Measurements from ENCODE around the gene SLC25A18. TPM values are rescaled to one million over a fixed set of nuclear protein-coding genes. Genes with fewer than 3 reads are reported as not detected.

SLC25A18 gene
- total and polyA plus RNA-seq, 2 of the 4 experiments (the other 2 are of a cell fraction), result 0.05 TPM; not detected in 1

- H2BK15ac ChIP-seq (ENCODE audit: low read depth, low read length), result no peak overlapping the region
- in situ Hi-C loops (cut with MboI; ENCODE audit: low sequenced_read_pairs) (loop anchor here (10.0 to 25.0 kb wide), 2 partner anchors 158 to 496 kb away; no protein-coding TSS in a partner anchor), intact Hi-C loops (cut with micrococcal nuclease) (loop anchor here (10.0 kb wide), 1 partner anchor 62 kb away; no protein-coding TSS in a partner anchor), dilution Hi-C loops (cut with HindIII; ENCODE audit: low sequenced_read_pairs, unreplicated experiment) (no loop called here)
- no peaks in the 10 kb centered on the region for H3K36me3 ChIP-seq (ENCODE audit: control insufficient read depth, insufficient read depth, low read length)
- H4K20me1 ChIP-seq (ENCODE audit: insufficient read depth, low read length), result no peaks in the 10 kb centered on the region
- H3K56ac ChIP-seq (ENCODE audit: extremely low read depth, insufficient read depth, low read length), result no peak overlapping the region
- ATAC-seq (ENCODE audit: low read depth), result no peak
- peaks cover 6% of the 10 kb centered on the region; the same call in 1 of the 2 replicates for H3K9me1 ChIP-seq (ENCODE audit: insufficient read depth, low read length)
- H4K91ac ChIP-seq (ENCODE audit: insufficient read depth, low read depth, low read length), result no peak overlapping the region
- H3K9me3 ChIP-seq (ENCODE audit: control insufficient read depth, insufficient read depth, low read length), result no peaks in the 10 kb centered on the region
- no peak overlapping the region for H4K8ac ChIP-seq (ENCODE audit: low read depth in 2 of 2, low read length in 2 of 2)
- no peak overlapping the region for H2AK9ac ChIP-seq (replicated peaks; ENCODE audit: low read depth, low read length, poor library complexity)
- WGBS, 2 experiments (ENCODE audit: extremely low coverage in 2 of 2, insufficient read length in 1 of 2), result 73% methylated on average over 2 of the region's 10 CpGs; no CpG with 5 or more reads in 1 of the 2 experiments
- H3K23ac ChIP-seq (ENCODE audit: low read depth, low read length), result no peak overlapping the region
- no peaks in the 10 kb centered on the region for H3K79me1 ChIP-seq (ENCODE audit: low read depth in 1 of 2, low read length in 2 of 2)
- no peak overlapping the region for H2BK5ac ChIP-seq (ENCODE audit: low read depth, low read length, poor library complexity, severe bottlenecking)
- H3K18ac ChIP-seq (ENCODE audit: low read depth, low read length), result no peak overlapping the region
- H2AK5ac ChIP-seq (ENCODE audit: low read depth, low read length), result no peak overlapping the region
- peaks cover 5% of the 10 kb centered on the region; the same call in 1 of the 2 replicates for H3K27me3 ChIP-seq (ENCODE audit: control insufficient read depth, insufficient read depth, low read length)
- no TSS peak for BruUV-seq (replicated peaks)
- H3K9ac ChIP-seq (ENCODE audit: low read depth, low read length), result no peak overlapping the region
- H4K5ac ChIP-seq (ENCODE audit: low read depth, low read length), result no peak overlapping the region
- no peak overlapping the region for H2BK20ac ChIP-seq (ENCODE audit: low read depth, low read length)
- no peak overlapping the region for H3K14ac ChIP-seq (replicated peaks; ENCODE audit: low read depth, low read length)
- DNase-seq, result no peak
- H2AFZ ChIP-seq (replicated peaks; ENCODE audit: low read length, poor library complexity), result no peak overlapping the region
- H3K4me2 ChIP-seq (ENCODE audit: low read depth, low read length), result no peak overlapping the region
- peaks cover 12% of the 10 kb centered on the region for H3K4me1 ChIP-seq (ENCODE audit: control insufficient read depth, insufficient read depth, low read length)
- H3K4me3 ChIP-seq (ENCODE audit: insufficient read depth, low read depth, low read length), result no peak overlapping the region
- H2BK120ac ChIP-seq (ENCODE audit: low read depth, low read length), result no peak overlapping the region
- ChIA-PET POLR2A (ENCODE audit: unreplicated experiment) (no interaction called here), CTCF (interaction anchor here (0.8 kb wide), 1 partner anchor 508 kb away, joined by 3 read pairs; no protein-coding TSS in a partner anchor)
- no peak overlapping the region for H3K4ac ChIP-seq (ENCODE audit: low read depth, low read length)
- no peak overlapping the region for H3K27ac ChIP-seq (ENCODE audit: insufficient read depth, low read length)
- no peak for TF ChIP-seq RFX5 (IDR thresholded peaks at IDR 0.05; ENCODE audit: low read depth, low read length)
- TF ChIP-seq MAZ (IDR thresholded peaks at IDR 0.05; ENCODE audit: borderline replicate concordance, low read depth, low read length), result no peak
- TF ChIP-seq MXI1 (IDR thresholded peaks at IDR 0.05; ENCODE audit: borderline replicate concordance, low read depth, low read length), result no peak
- no peak for TF ChIP-seq ELK1 (IDR thresholded peaks at IDR 0.05; ENCODE audit: borderline replicate concordance, low read depth, low read length)
- TF ChIP-seq FOS (IDR thresholded peaks at IDR 0.05; ENCODE audit: low read depth, low read length), result no peak
- TF ChIP-seq SMC3 (IDR thresholded peaks at IDR 0.05; ENCODE audit: low read depth, low read length), result no peak
- TF ChIP-seq CTCF (conservative IDR thresholded peaks at IDR 0.05; ENCODE audit: low read depth, low read length), result no peak
- TF ChIP-seq BHLHE40 (IDR thresholded peaks at IDR 0.05; ENCODE audit: low read depth, low read length), result no peak
- no peak for TF ChIP-seq CEBPB (IDR thresholded peaks at IDR 0.05; ENCODE audit: low read depth, low read length)
- no peak for TF ChIP-seq RCOR1 (IDR thresholded peaks at IDR 0.05; ENCODE audit: insufficient replicate concordance, low read length)
- no peak for TF ChIP-seq MAFK (IDR thresholded peaks at IDR 0.05; ENCODE audit: low read depth, low read length)
- TF ChIP-seq CHD1 (IDR thresholded peaks at IDR 0.05; ENCODE audit: low read depth, low read length), result no peak
- no peak for TF ChIP-seq USF2 (IDR thresholded peaks at IDR 0.05; ENCODE audit: low read depth, low read length)
- TF ChIP-seq RAD21 (IDR thresholded peaks at IDR 0.05; ENCODE audit: low read length), result no peak
- TF ChIP-seq NFE2L2 (IDR thresholded peaks at IDR 0.05; ENCODE audit: low read depth, low read length), result no peak
- TF ChIP-seq POLR2A (IDR thresholded peaks at IDR 0.05; ENCODE audit: low read depth, low read length), result no peak
These were observed 3.5 kb downstream of the SLC25A18 start for GRCh38 chr22:17566776-17567175.

All from IMR-90 (cell line).